Urothelium cell line (cell line): Measurements from ENCODE around the gene MYLK4.

Experiments
- DNase-seq: peaks from one replicate; pipeline ENCODE4 v3.0.0; 2011; ENCODE audit warnings: low spot score, mixed read lengths
- FAIRE-seq: peaks from 2 replicates; lab custom pipeline; 2011; peaks lifted over from hg19 to GRCh38; lab: Jason Lieb, UNC

Gene MYLK4

DNA sequence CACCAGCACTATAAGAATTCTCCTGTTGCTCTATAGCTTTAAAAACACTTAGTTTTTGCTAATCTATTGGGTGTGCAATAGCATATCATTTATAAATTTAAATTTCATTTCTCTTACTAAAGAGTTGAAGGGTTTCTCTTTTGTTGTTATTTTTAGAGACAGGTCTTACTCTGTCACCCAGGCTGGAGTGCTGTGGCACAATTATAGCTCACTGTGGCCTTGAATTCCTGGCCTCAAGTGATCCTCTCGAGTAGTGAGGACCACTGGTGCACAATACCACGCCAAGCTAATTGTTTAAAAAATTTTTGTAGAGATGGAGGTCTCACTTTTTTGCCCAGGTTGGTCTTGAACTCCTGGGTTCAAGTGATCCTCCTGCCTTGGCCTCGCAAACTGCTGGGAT is 8.3 kb upstream of the MYLK4 start:
- DNase-seq (no peak), FAIRE-seq (no peak)

- no peak for FAIRE-seq
- DNase-seq: no peak
These were observed 6.0 kb upstream of the MYLK4 start for GRCh38 chr6:2756687-2757224.

DNA sequence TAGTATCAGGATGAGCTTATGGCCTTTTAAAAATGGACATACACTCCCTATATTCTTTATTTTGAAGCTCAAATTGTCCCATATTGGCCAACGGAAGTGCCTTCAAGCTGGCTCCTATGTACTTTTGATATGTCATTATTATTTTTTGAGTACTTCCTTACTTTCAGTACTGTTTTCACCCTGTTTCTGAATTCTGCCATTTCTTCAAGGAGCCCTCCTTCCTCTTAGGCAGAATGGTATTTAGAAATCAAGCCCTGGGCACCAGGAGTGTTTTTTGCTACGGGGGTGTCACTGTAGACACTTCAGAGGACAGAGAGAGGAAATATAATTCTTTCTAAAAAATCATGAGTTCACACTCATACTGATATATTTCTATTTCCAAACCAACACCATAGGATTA is 5.5 kb upstream of the MYLK4 start:
- no peak for FAIRE-seq
- no peak for DNase-seq

- FAIRE-seq: no peak
These were observed 4.7 kb upstream of the MYLK4 start for GRCh38 chr6:2755456-2755855.

GRCh38 chr6:2754911-2755310 is 4.2 kb upstream of the MYLK4 start:
- no peak for FAIRE-seq
- DNase-seq: no peak

More at GRCh38 chr6:2755456-2755855, 4.7 kb upstream of the MYLK4 start:
- no peak for DNase-seq

DNA sequence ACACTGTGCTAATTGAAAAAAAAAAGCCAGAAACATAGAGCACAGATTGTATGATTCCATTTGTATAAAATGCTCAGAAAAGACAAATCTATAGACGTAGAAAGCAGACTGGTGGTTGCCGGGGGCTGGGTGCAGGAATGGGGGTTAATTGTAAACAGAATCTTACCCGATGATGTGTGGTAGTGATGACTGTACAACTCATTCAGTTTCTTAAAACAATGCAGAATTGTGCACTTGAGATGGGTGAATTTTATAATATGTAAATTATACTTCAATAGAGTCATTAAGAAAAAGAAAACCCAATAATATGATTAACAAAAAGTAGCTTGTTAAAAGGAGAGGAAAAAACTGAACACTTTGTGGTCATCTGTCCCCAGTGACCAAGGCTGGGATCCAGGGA is 3.7 kb upstream of the MYLK4 start:
- FAIRE-seq: no peak
- DNase-seq: no peak

DNA sequence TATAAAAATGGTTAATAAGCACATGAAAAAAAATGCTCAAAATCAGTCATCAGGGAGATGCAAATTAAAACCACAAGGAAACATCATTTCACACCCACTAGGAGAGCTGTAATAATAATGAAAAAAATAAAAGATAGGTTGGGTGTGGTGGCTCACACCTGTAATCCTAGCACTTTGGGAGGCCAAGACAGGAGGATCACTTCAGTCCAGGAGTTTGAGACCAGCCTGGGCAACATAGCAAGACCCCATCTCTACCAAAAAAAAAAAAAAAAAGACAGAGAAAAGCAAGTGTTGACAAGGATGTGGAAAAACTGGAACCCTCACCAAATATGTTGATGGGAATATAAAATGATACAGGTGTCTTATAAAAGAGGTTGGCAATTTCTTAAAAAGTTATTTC is 3.0 kb upstream of the MYLK4 start:
- no peak for DNase-seq
- no peak for FAIRE-seq

DNA sequence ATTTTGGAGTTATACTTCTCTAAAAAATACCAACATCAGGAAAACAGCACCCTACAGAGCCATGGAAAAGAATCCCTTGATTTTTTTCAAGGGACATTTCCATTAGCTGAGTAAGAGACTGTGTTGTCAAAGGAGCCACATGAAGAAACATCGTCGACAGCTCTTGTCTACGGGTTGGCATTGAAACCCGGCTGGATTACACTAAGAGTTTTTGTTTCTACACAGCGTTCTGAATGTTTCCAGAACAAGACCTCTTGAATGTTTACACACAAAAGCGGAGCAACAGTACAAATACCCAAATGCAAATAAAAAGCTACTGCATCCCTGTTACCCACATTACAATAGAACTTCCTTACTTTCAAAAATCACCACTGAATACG is 2.4 kb upstream of the MYLK4 start:
- FAIRE-seq (no peak), DNase-seq (no peak)

- FAIRE-seq (no peak), DNase-seq (no peak)
These were observed 1.9 kb upstream of the MYLK4 start for GRCh38 chr6:2752477-2753109.

- DNase-seq (no peak), FAIRE-seq (no peak)
These were observed 1.1 kb upstream of the MYLK4 start for GRCh38 chr6:2751871-2752270.

GRCh38 chr6:2749969-2750600 is 637 bp downstream of the MYLK4 start:
- DNase-seq: peak; percentile 47

GRCh38 chr6:2748183-2748582 is 2.5 kb downstream of the MYLK4 start:
- DNase-seq (no peak), FAIRE-seq (no peak)

More at GRCh38 chr6:2749969-2750600, 637 bp downstream of the MYLK4 start:
- no peak for FAIRE-seq

DNA sequence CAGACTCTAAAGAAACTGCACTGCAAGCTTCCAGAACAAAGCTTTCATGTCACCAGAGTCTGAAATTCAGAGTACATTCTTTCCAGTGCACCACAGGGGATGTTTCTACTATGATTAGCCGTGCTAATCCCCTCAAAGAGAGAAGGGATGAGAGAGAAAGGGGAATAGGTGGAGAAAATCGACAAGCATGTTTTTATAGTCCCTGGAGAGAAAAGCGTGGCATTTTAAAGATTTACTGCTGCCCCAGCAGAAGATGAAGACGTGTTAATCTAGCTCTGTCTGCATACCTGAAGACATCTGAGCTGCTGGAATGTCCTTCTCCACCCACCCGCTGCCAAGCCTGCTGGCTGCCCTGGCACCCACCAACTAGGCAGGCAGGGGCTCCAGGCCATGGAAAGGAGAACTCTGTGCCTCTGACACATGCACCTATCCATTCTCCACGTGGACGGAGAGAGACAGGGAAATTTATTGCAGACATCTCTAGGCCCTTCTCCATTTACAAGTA is 4.1 kb downstream of the MYLK4 start:
- DNase-seq (no peak), FAIRE-seq (no peak)

GRCh38 chr6:2745246-2745645 is 5.5 kb downstream of the MYLK4 start:
- DNase-seq (no peak), FAIRE-seq (no peak)

DNA sequence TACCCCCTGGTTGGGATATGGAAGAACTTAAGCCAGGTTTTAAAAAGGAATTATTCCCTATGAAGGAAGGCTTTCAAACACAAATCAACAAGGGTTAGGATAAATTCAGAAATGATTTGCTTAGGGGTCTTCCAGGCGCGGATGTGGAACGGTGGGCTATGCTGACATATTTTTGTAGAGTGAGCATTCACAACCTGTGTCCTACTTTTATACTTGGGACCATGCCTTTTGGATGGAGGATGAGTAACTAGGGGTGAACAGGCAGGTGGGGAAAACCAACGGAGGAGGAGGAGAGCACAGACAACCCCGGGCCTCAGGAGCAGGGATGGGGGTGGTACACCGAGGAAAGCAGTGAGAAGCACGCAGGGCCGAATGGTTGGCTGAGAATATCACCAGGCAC is 5.9 kb downstream of the MYLK4 start:
- DNase-seq (no peak), FAIRE-seq (no peak)

- FAIRE-seq (no peak), DNase-seq (peak; percentile 29)
These were observed 6.4 kb downstream of the MYLK4 start for GRCh38 chr6:2744209-2744771.

- no peak for FAIRE-seq
- no peak for DNase-seq
These were observed 7.2 kb downstream of the MYLK4 start for GRCh38 chr6:2743280-2744208.

GRCh38 chr6:2741756-2742155 is 9.0 kb downstream of the MYLK4 start:
- FAIRE-seq (no peak), DNase-seq (no peak)

- FAIRE-seq: no peak
- DNase-seq: no peak
These were observed 10.1 kb downstream of the MYLK4 start for GRCh38 chr6:2740581-2740980.

DNA sequence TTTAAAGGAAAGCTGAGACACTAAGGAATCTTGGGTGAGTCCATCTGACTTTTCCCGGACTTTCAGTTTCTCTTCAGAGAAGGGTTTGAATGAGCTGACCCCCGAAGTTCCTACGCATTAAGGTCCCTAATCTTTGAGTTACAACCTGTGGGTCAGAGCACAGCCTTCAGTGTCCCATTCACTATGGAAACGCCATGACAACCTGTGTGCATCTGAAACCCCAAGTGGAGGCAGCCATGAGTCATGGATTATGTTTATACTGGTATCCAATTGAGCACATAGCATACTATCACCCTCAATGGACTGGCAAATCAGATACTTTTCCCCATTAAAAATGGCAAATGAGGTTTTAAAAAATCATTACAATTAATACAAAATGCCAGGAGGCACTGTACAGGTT is 11.4 kb downstream of the MYLK4 start:
- DNase-seq (peak; percentile 21), FAIRE-seq (no peak)

DNA sequence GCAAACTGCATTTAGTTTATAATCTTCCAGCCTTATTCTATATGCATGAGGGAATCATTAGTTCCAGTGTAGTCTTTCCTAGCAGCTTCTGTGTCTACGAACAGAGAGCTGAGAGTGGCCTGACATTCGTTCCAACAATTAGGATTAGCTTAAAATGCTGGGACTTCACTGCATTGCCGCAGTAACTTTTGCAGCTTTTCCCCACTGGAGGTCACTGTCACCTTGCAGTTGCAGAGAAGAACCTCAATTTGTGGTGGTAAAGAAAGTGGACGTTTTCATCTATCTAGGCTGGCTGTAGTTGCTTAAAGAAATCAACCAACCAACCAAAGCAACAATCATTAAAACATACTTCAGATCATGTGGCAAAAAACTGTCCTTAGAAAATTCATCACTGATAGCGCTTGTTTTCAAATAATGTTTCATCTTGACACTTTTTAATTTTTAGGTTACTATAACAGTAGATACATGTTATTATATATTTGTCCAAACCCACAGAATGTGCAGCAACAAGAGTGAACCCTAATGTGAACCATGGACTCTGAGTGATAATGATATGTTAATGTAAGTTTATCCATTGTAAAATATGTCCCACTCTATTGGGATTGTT is 12.2 kb downstream of the MYLK4 start:
- DNase-seq: peak; percentile 57
- FAIRE-seq: no peak
